CD4-positive, alpha-beta T cell treated with Interleukin-10 for 1 hour (primary cell): Measurements from ENCODE around the gene CHRNA9.

Source experiments
- DNase-seq: peaks from one replicate; pipeline ENCODE4 v3.0.0-alpha.2; 2020

CHRNA9 gene

DNA sequence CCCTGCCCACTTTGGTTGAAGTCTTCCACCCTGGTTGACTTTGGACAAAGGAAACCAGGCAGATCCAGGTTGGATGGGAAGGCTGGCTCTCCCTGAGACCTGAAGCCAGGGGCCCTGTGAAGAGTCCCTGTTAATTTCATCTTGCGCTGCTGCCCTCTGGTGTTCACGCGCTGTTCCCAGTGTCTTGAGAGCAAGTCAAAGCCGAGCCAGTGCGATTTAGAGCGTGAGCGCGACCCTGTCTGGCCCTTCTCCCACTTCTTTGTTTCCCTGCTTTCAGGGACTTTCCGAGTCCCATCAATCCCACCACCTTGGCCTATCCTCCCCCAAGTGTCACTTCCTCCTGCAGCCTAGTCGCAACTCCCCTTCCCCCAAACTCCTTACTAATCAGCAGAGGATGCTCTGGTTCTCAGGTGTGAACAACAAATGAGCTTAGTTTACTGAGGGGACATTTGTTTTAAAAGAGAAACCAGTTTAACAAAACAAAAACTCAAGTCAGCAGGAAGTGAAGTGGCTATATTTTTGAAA lies 25.8 kb upstream of the CHRNA9 start:
- peak; percentile 92 for DNase-seq

DNA sequence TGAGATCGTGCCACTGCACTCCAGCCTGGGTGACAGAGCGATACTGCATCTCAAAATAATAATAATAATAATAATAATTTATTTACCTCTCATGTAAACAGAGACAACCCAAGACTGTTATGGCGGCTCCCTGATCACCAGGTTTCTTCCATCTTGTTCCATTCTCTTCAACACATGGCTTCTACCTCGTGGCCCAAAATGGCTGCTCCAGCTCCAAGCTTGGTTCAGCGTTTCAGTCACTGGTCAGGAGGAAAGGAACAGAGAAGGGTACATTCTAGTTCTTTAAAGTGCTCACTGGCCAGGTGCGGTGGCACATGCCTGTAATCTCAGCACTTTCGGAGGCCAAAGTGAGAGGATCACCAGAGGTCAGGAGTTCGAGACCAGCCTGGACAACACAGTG lies 24.9 kb upstream of the CHRNA9 start:
- no peak for DNase-seq

DNA sequence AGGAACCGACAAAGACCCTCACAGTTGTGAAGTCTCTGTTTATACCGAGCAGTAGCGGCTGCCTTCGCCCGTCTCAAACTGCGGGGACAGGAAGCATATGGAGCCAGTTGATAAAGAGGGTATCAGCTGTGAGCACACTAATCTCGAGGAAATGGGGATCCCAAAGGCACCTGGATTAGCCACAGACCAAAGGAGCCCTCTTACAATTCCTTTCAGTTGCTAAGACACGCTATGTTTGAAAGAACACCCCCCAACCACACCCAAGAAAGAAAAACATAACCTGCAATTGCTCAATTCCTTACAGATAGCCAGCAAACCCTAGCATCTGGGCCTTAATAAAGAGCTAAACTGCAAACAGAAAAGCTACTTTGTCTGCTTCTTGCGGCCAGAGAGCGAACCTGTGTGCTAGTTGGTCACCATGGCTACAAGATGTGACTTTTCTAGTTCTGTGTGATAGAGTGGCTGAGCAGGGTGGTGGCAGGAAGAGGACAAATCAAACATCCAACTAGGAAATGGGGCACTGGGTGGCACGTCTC lies 23.3 kb upstream of the CHRNA9 start:
- DNase-seq = peak; percentile 51

DNA sequence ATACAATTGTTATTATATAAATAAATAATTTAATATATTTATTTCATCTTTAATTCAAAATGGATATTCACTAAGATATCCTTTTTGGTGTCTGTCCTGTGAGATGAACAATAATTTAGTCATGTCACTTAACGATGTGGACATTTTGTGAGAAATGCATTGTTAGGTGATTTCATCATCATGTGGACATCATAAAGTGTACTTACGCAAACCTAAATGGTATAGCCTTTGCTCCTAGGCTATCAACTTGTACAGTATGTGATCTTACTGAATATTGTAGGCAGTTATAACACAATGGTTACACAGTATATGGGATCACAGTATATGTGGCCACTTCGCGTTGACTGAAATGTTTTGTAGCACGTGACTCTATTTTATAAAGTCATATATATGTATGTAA lies 20.2 kb upstream of the CHRNA9 start:
- no peak for DNase-seq

DNA sequence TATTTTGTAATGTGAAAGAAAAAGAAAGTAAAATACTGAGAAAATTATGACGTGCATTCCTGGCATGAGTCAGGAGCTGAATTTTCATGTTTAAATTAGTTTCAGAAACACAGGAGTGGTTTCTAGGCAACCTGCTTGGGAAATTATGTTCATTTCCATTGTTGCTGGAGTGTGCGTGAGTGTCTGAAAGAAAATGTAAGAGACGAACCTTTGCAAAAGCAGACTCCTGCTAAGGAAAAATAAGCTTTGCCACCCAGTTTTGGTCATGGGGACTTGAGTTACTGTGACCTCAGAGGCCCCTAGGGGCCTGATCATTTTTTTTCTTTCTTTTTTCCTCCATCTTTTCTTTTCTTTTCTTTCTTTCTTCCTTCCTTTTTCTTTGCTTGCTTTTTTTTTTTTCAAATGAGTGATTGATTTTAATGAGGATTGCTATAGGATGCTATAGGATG lies 18.8 kb upstream of the CHRNA9 start:
- peak; percentile 79 for DNase-seq

DNA sequence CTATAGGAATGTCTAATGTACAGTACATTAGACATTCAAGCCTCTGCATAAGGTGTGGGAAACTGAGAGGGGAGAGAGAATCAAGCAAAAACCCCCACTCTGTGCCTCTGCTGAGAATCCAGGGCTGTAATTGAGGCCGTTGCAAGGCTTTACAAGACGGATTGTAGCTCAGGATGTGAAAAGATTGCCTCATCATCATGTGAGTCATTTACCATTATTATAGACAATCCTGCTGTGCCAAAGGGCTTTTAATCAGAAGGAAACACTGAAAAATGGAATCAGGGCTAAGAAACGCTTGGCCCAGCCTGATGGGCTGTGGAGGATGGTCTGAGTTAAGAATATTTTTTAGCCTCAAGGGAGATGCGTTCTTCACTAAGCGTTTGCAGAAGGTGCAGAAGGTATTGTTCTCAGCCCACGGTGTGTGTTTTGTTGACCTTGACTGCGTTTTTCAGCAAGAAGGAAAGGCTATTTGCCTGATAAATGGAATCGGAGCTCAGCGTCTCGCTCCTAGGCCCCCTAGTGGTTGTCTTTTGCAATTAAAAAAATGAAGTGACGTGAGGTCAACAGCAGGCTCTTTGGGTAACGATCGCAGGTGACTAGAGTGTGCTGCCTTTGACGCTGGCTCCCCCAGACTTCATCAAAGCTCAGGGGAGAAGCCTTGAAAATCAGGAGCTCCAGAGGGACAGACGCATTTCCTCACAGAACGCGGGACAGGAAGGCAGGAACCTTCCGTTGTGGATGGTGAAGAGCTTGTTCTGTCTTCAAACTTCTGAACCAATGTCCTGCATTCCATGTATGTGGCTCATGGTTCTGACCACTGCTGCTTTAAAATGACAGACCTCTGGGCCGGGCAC lies 18.1 kb upstream of the CHRNA9 start:
- peak; percentile 88 for DNase-seq

DNA sequence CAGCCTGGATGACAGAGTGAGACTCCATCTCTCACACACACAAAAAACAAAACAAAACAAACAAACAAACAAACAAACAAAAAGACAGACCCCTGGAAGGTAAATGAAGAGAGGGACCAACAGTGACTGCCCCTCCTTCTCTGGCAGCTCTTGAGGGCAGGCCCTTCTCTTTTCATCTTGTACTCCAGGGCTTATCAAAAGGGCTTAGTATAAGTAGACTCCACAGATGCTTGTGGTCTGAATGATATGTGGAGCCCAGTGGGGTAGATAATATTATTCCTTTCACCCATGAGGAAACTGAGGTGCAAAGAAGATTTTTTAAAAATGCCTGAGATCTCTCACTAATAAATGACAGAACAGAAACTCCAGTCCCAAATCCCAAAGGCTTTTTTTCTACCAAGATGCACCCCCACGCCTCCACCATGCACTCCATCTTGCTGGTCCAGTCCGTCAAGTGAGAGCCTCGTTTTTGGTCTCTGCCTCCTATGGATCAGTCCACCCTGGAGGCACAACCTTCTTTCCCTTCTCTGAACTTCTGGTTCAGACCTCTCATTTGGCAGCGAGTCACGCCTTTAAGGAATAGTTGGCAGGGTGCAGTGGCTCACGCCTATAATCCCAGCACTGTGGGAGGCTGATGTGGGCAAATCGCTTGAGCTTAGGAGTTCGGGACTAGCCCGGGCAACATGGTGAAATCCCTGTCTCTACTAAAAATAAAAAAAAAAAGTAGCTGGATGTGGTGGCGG lies 17.0 kb upstream of the CHRNA9 start:
- no peak for DNase-seq

DNA sequence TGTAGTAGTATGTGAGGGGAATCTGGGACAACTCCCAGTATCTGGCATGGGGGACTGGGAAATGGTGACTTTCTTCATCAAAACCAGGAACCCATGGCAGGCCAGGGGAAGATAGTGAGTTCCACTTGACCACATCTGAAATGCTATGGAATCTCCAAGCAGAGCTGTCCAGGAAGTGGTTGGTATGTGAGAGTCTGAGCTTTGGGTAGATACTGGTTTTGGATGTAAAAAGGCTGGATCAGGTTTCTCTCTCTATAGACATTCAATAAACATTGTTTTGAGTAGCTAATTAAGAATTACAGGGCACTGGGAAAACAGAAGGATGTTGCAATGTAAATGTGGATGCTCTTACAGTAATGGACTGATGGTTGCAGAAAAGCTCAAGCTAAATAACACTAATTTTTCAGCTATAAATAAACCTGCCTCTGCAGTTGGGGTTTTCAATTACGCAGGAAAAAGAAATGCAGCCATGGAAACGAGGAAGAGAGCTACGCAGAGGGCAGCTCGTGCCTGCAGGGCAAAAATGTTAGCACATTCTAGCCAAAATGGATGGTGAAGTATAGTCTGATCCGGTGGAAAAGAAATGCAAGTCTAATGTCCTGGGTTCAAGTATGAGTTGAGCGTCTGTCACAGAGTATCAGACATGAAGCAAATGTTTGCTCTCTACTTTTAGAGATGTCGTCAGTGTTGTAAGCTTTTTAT lies 13.4 kb upstream of the CHRNA9 start:
- no peak for DNase-seq

DNA sequence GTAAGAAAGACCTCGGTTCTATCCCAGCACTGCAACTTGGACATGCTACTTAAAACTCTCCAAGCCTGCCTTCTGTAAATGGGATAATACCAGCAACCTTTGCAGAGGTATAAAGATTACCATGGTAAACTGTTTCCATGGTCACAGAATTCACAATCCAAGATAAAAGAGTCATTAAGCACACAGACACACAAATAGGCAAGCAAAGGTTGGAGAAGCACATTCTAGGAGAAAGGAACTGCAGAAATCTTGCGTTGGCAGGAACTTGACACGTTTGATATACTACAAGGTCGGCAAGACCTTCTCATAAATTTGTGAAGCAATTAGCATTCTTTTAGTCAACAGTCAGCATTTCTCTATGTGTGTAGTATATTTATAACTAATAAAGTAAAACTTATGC lies 12.3 kb upstream of the CHRNA9 start:
- no peak for DNase-seq

DNA sequence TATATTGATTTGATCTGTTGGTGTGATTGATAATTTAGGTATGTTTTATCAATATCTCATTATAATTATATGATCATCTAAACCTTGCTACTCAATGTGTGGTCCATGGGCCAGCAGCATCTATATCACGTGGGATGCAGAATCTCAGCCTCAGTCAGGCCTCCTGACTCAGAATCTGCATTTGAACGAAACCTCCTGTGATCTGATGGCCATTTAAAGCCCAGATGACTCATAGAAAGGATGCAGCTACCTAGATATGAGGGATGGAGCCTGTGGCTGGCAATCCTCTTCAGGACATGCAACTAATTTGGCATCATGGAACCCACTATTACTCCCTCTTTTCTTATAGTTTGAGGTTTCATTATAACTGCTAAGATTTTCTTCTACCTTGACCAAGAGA lies 11.3 kb upstream of the CHRNA9 start:
- no peak for DNase-seq

DNA sequence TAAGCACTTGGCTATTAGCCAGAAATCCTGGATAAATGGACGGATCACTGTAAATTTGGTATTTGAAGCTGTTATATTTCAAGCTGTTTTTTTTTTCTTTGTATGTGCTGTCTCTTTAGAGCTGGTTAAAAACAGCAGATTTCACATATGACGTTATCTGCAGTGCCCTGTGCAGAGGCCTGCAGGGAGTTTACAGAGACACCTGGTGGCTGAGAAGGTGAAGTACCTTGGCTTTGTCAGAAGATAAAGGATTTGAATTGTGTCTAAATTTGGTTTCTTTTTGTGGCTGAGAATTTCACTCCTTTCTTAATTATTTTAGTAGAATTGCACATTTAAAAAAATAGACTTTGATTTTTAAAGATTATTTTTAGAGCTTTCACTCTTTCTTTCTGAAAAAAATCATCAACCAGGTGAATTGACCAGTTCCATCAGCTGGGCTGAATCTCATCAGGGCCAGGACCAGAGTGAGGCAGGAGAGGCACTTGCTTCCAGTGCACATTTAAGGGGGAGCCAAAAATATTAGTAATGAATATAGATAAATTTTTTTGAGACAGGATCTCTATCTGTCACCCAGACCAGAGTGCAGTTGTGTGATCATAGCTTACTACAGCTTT lies 9.6 kb upstream of the CHRNA9 start:
- peak; percentile 85 for DNase-seq

DNA sequence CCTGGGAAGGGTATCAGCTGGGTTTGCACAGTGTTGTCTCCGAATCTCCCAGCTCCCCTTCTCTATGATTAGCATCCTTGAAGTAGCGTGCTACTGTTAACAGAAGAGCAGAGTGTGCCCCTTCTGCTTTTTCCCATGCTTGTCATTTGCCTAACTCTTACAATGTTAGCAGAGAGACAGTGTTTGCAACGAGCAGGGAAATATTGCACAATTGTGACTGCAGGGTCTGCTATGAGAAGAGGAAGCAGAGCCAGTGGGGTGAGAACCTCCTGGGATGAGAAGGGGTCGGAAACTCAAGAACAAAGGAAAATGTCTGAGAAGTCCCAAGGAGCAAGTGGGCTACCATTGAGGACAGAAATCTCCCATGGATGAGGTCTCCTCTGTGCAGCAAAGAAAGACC lies 7.8 kb upstream of the CHRNA9 start:
- no peak for DNase-seq

DNA sequence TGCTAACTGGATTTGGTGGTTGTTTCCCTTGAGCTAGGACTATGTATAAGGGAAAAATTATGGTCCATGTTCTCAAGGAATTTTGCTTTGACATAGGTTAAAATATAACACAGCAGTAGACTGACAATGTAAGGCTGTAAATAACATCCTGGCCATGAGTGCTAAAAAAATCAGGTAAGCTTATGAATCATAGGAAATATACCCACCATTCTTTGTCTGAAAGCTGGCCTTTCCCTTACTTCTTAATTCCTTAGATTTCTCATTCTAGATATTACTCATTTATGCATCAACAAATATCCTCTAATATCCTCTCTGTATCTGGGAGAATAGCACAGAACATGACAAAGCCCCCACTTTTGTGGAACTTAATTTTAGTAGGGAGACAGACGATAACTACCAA lies 6.8 kb upstream of the CHRNA9 start:
- DNase-seq = no peak

DNA sequence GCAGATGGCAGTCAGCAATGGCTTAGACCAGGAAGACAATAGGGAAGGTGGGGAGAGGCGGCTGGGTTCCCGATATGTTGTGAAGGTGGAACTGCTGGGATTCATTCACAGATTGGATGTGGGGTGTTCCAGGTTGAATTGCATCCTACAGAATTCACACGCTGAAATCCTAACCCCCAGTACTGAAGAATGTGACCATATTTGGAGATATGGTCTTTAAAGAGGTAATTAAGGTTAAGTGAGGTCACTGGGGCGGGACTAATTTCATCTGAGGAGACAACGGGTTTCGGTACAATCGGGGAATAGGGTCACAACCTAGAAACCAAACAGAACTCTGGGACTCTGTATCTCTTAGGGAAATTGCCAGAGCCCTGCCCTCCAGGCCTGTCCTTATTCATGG lies 5.3 kb upstream of the CHRNA9 start:
- DNase-seq = no peak

DNA sequence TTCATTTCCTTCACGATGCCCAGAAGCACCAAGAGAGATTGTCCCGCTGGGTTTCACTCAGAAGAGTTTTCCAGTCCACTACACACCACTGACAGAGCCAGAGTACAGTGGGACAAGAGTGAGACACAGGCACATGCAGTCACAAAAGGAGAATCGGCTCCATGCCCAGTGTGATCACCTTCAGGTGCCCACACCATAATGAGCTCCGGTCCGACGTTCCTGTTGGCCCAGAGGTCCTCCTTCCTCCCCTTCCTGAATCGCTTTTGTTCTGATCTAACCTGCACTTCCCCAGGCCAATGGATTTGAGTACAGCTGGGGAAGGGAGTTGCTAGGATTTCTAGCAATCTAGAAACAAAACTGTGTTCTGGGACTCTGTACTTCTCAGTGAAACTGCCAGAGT lies 4.6 kb upstream of the CHRNA9 start:
- DNase-seq = no peak

DNA sequence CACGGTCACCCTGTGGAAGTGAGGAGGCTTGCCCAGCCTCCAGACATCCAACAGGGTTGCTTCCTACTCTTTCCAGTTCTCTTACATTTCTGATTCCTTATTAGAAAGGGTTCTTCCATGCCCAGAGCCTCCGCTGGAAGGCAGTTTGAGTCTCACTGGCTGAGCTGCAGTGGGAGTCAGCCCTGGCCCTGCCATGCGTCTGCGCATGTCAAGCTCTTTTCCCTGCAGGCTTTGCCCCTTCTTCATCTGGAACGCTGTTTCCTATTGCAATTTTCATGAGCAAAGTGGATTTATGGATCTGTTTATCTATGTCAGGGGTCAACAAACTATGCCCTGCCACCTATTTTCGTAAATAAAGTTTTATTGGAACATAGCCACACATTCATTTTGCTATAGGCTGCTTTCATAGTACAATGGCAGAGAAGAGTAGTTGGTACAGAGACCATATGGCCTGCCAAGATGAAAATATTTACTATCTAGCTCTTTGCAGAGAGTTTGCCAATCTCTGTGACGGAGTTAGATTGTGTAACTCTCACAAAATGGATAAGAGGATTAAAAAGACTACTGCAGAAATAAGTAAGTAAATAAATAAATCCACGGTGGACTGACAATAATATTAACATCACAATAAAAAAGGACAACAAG lies 3.9 kb upstream of the CHRNA9 start:
- DNase-seq = no peak

DNA sequence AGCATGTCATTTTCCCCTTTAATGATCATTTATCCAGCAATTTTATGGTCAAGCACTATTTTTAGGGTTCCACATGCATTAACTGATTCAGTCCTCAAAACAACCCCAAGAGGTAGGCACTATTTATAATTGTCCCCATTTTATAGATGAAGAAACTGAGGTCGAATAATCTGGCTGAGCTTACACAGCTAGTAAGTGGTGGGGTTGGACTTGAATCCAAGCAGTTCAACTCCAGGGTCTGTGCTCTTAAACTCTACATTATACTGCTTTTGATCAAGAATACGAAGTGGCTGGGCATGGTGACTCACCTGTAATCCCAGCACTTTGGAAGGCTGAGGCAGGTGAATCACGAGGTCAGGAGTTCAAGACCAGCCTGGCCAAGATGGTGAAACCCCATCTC lies 3.2 kb upstream of the CHRNA9 start:
- no peak for DNase-seq

DNA sequence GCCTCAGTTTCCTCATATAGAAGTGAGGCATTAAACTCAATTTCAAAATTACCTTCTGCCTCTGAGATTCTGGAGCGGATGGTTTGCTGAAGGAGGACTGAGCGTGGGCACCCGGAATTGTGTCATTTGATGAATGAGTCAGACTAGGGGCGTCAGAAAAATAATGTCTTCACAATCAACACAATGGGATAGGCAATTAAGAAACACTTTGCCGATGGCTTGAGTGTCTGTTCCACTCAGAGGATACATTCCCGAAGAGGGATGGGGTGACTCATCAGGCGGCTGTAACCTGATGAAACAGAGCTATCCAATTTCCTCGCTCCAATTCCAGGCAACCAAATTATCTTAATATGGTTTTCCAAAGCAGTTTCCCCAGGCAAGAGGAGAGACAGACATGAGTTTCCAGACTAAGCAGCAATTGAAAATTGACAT lies 1.2 kb upstream of the CHRNA9 start:
- no peak for DNase-seq

DNA sequence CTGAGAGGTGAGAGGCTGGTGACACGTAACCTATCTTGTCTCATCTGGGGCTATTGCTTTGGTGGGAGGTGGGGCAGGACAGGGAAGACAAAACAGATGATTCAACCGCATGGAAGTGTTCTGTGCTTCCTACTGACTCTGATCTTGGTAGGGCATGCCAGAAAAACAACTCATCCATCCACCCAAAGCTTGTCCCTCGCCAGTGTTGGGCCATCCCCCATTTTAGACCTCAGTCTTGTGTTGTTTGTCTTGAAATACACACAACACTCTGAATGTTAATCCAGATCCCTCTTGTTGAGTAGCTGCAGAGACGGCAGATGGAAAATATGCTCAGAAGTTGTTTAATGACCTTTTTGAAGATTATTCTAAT lies 377 bp downstream of the CHRNA9 start:
- no peak for DNase-seq

DNA sequence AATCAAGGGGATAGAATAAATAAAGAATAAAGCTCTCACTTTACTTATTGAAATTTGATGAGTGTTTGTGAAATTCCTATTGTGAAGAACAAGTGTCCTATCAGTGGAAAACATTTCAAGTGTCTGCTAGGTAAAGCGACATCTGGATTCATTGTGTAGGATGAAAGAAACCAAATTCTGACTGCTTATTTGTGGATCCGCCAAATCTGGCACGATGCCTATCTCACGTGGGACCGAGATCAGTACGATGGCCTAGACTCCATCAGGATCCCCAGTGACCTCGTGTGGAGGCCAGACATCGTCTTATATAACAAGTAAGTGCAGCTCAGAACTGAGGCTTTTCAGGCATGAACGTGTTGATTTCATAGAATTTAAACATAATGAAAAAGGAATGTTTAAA lies 1.9 kb downstream of the CHRNA9 start:
- no peak for DNase-seq

DNA sequence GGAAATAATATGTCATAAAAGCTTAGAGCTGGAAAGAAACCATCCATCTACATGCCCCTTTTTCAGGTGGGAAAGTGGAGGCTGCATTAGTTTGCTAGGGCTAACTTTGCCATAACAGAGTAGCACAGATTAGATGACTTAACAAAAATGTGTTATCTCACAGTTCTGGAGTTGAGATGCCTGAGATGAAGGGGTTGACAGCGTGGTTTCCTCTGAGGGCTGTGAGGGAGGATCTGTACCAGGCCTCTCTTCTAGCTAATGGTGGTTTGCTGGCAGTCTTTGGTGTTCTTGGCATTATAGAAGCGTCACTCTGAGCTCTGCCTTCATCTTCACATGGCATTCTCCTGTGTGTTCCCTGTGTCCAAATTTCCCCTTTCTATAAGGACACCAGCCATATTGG lies 2.4 kb downstream of the CHRNA9 start:
- DNase-seq = no peak

DNA sequence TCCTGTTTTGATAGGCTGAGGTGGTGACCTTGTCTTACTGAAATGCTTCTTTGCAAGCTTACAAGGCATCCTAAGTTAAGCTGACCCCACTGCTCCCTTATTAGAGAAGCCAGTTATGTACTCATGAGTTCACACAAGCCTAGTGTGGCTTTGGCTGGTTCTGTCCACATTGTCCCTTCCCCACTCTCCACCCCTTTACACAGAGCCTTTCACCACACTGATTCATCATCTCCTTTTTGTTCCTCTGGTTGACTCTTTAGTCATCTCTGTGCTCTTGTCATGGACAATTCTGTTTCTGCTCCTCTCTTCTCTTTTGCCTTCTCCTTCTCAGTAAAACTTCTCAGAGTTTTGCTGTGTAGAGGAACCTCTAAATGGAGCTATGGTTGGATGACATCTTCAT lies 4.9 kb downstream of the CHRNA9 start:
- no peak for DNase-seq
